Lower leg skin (tissue), 3 donors: ENCODE results near the gene TBCEL.

ENCODE experiments used
- CTCF ChIP-seq, 3 donors: fragments of 450-650 bp; IDR thresholded peaks; one replicate each; pipeline ENCODE4 v1.5.1; 2016; ENCODE audit warnings: antibody characterized with exemption in 3 of 3, mild to moderate bottlenecking in 3 of 3, moderate library complexity in 2 of 3
- POLR2A ChIP-seq, 2 donors: fragments of 450-650 bp; IDR thresholded peaks; one replicate each; pipeline ENCODE4 v1.6.1; 2016 to 2017; ENCODE audit warnings: antibody characterized with exemption in 2 of 2, mild to moderate bottlenecking in 1 of 2, moderate library complexity in 1 of 2

GRCh38 chr11:121082670-121083069 is 58.8 kb downstream of the TBCEL start:
- TF ChIP-seq POLR2A (IDR thresholded peaks at IDR 0.05), result no peak
- no peak for TF ChIP-seq CTCF (IDR thresholded peaks at IDR 0.05)
